SK-N-SH (cell line): ENCODE data around the gene MAP1B. TPM values are rescaled to one million over a fixed set of nuclear protein-coding genes. Genes with fewer than 3 reads are reported as not detected.

ENCODE experiments used
- CTCF ChIA-PET: fragments of 300-600, 350-600 bp; formaldehyde crosslinking; extraction: SDS; loops from one replicate; lab custom pipeline; 2021; lab: Yijun Ruan, JAX
- POLR2A ChIA-PET: fragments of 350-600 bp; sonication (Branson Sonifier 250); formaldehyde crosslinking; extraction: SDS; loops from one replicate; lab custom pipeline; 2020; ENCODE audit warnings: antibody characterized with exemption, inconsistent platforms; lab: Yijun Ruan, JAX
- DNase-seq: peaks from one replicate; pipeline ENCODE4 v3.0.0; 2012
- H2AFZ ChIP-seq: fragments of 200-600 bp; sonication (generic); 2 replicates; pipeline ENCODE4 v1.8.1; 2016; ENCODE audit warnings: antibody characterized with exemption, mild to moderate bottlenecking, low read depth
- H3F3A ChIP-seq: fragments of 200-600 bp; sonication (generic); replicated peaks from 2 replicates; pipeline ENCODE3; 2016; ENCODE audit warnings: antibody characterized with exemption, mild to moderate bottlenecking; ENCODE audit not compliant: insufficient read depth
- H3K27ac ChIP-seq, 2 experiments: fragments of 200-500 bp in 1 of 2; fragments of 200-600 bp in 1 of 2; sonication (Bioruptor generic) in 1 of 2; sonication (generic), shearing (Covaris generic) in 1 of 2; 2 replicates each; pipeline versions ENCODE4 v1.5.1 to v1.6.1; 2014 to 2016; ENCODE audit warnings: low read depth in 2 of 2, inconsistent platforms in 1 of 2, low read length in 1 of 2, mild to moderate bottlenecking in 1 of 2, mixed read lengths in 1 of 2
- H3K27me3 ChIP-seq: fragments of 200-600 bp; sonication (generic), shearing (Covaris generic); 2 replicates; pipeline ENCODE4 v1.6.1; 2016; ENCODE audit warnings: mixed run types; ENCODE audit not compliant: insufficient read depth
- H3K36me3 ChIP-seq, 2 experiments: fragments of 200-500 bp in 1 of 2; fragments of 200-600 bp in 1 of 2; sonication (Bioruptor generic) in 1 of 2; sonication (generic) in 1 of 2; replicated peaks in 1 of 2; 2 replicates each; pipeline versions ENCODE3 to v1.5.1; 2014 to 2016; ENCODE audit warnings: low read length in 1 of 2, mild to moderate bottlenecking in 1 of 2; ENCODE audit not compliant: insufficient read depth in 2 of 2, control insufficient read depth in 1 of 2
- H3K4me1 ChIP-seq, 2 experiments: fragments of 200-500 bp in 1 of 2; fragments of 200-600 bp in 1 of 2; sonication (Bioruptor generic) in 1 of 2; sonication (generic), shearing (Covaris generic) in 1 of 2; 2 replicates each; pipeline versions ENCODE4 v1.5.1 to v1.6.1; 2014 to 2016; ENCODE audit warnings: low read depth in 1 of 2, low read length in 1 of 2, mixed run types in 1 of 2; ENCODE audit not compliant: insufficient read depth in 2 of 2, control insufficient read depth in 1 of 2
- H3K4me2 ChIP-seq: fragments of 200-600 bp; sonication (generic), shearing (Covaris generic); 2 replicates; pipeline ENCODE4 v1.6.1; 2017; ENCODE audit warnings: mixed run types
- H3K4me3 ChIP-seq, 2 experiments: fragments of 200-500 bp in 1 of 2; fragments of 200-600 bp in 1 of 2; sonication (Bioruptor generic) in 1 of 2; sonication (generic), shearing (Covaris generic) in 1 of 2; 2 replicates each; pipeline versions ENCODE4 v1.5.1 to v1.8.1; 2014 to 2016; ENCODE audit warnings: low read depth in 2 of 2, inconsistent platforms in 1 of 2, low read length in 1 of 2, mild to moderate bottlenecking in 1 of 2, mixed read lengths in 1 of 2, moderate library complexity in 1 of 2
- H3K79me2 ChIP-seq: fragments of 200-600 bp; sonication (generic); 2 replicates; pipeline ENCODE4 v1.8.1; 2017; ENCODE audit warnings: mild to moderate bottlenecking; ENCODE audit not compliant: insufficient read depth
- H3K9ac ChIP-seq: fragments of 200-600 bp; sonication (generic); 2 replicates; pipeline ENCODE4 v1.6.1; 2017; ENCODE audit warnings: mixed run types
- H3K9me2 ChIP-seq: fragments of 200-600 bp; sonication (generic); 2 replicates; pipeline ENCODE4 v1.6.1; 2017; ENCODE audit warnings: mixed run types
- H3K9me3 ChIP-seq: fragments of 200-600 bp; sonication (generic); 2 replicates; pipeline ENCODE4 v1.6.1; 2017; ENCODE audit warnings: mixed run types, mild to moderate bottlenecking, moderate library complexity
- H4K20me1 ChIP-seq: fragments of 200-600 bp; sonication (generic); 2 replicates; pipeline ENCODE4 v1.6.1; 2017; ENCODE audit warnings: mild to moderate bottlenecking, mixed run types; ENCODE audit not compliant: insufficient read depth
- CTCF ChIP-seq: fragments of 200-600 bp; sonication (generic); IDR thresholded peaks from 2 replicates; pipeline ENCODE4 v1.6.1; 2017; ENCODE audit warnings: antibody characterized with exemption, mild to moderate bottlenecking, moderate library complexity
- ELF1 ChIP-seq: IDR thresholded peaks from 2 replicates; pipeline ENCODE4 v1.4.0; 2012
- EZH2phosphoT487 ChIP-seq: fragments of 200-600 bp; sonication (generic); IDR thresholded peaks from 2 replicates; pipeline ENCODE4 v1.6.1; 2017; ENCODE audit warnings: low read depth, mixed run types, mild to moderate bottlenecking, antibody characterized with exemption, moderate library complexity, borderline replicate concordance
- FOSL2 ChIP-seq: IDR thresholded peaks from 2 replicates; pipeline ENCODE4 v1.4.0; 2012; ENCODE audit warnings: low read depth, mild to moderate bottlenecking, moderate library complexity, borderline replicate concordance
- FOXM1 ChIP-seq: IDR thresholded peaks from 2 replicates; pipeline ENCODE4 v1.4.0; 2012; ENCODE audit warnings: low read depth, mild to moderate bottlenecking
- GABPA ChIP-seq: IDR thresholded peaks from 2 replicates; pipeline ENCODE4 v1.4.0; 2012; ENCODE audit warnings: low read depth, mild to moderate bottlenecking
- GATA2 ChIP-seq: sonication (generic); formaldehyde crosslinking; IDR thresholded peaks from 2 replicates; pipeline ENCODE4 v1.5.0; 2020; ENCODE audit warnings: mild to moderate bottlenecking, missing genetic modification reagents
- IRF3 ChIP-seq: fragments of 150-350 bp; IDR thresholded peaks from 2 replicates; pipeline ENCODE4 v1.6.1; 2016; ENCODE audit warnings: mild to moderate bottlenecking, low read depth, low read length
- JUND ChIP-seq: IDR thresholded peaks from 2 replicates; pipeline ENCODE4 v1.4.0; 2012
- MEF2A ChIP-seq: IDR thresholded peaks from 2 replicates; pipeline ENCODE4 v1.4.0; 2012; ENCODE audit warnings: low read depth, borderline replicate concordance
- MXI1 ChIP-seq: IDR thresholded peaks from 2 replicates; pipeline ENCODE4 v1.6.1; 2012; ENCODE audit warnings: mild to moderate bottlenecking, low read depth, low read length, improper control_type of control experiment
- NFIC ChIP-seq: IDR thresholded peaks from 2 replicates; pipeline ENCODE4 v1.4.0; 2012; ENCODE audit warnings: borderline replicate concordance
- PBX3 ChIP-seq: IDR thresholded peaks from 2 replicates; pipeline ENCODE4; 2012
- POLR2AphosphoS5 ChIP-seq: IDR thresholded peaks from 2 replicates; pipeline ENCODE4 v1.6.1; 2012; ENCODE audit warnings: low read depth, low read length
- REST ChIP-seq: IDR thresholded peaks from 2 replicates; pipeline ENCODE4 v1.6.1; 2012; ENCODE audit warnings: mild to moderate bottlenecking, low read depth, low read length, moderate library complexity
- SMC3 ChIP-seq: IDR thresholded peaks from 2 replicates; pipeline ENCODE4 v1.6.1; 2012; ENCODE audit warnings: low read depth, low read length, improper control_type of control experiment
- TAF1 ChIP-seq: IDR thresholded peaks from 2 replicates; pipeline ENCODE4 v1.6.1; 2012; ENCODE audit warnings: low read depth, mild to moderate bottlenecking, low read length, moderate library complexity, borderline replicate concordance
- TCF12 ChIP-seq: IDR thresholded peaks from 2 replicates; pipeline ENCODE4 v1.4.0; 2012
- USF2 ChIP-seq: fragments of 150-350 bp; IDR thresholded peaks from 2 replicates; pipeline ENCODE4 v1.6.1; 2017; ENCODE audit warnings: antibody characterized with exemption, low read length, low read depth, borderline replicate concordance
- ZBTB33 ChIP-seq: IDR thresholded peaks from 2 replicates; pipeline ENCODE4 v1.4.0; 2012; ENCODE audit warnings: low read depth, borderline replicate concordance
- WGBS: methylation state at CpG from one replicate; pipeline ENCODE4 v1.1.6; 2017; ENCODE audit warnings: low lambda C conversion rate; 5-methylcytosine and 5-hydroxymethylcytosine counted together
- polyA plus RNA-seq, 3 experiments: library from polyadenylated mRNA; depleted of rRNA; stranded (reverse); fragments of >200 nt; gene quantifications; 2 replicates each; pipeline ENCODE4 v1.2.3, GENCODE V29; 2012

The MAP1B gene
- polyA plus RNA-seq, 1 of the 3 experiments (the other 2 are of a cell fraction): 47.5 TPM

GRCh38 chr5:72185496-72186329, 78.4 kb downstream of the MAP1B start:
- H3K9me2 ChIP-seq: no peaks in the 10 kb centered on the region
- DNase-seq: no peak

More at GRCh38 chr5:72185496-72186329, 78.4 kb downstream of the MAP1B start:
- 93% methylated on average over 9 of the region's 10 CpGs for WGBS
- Histone ChIP-seq H2AFZ (no peak overlapping the region), H3K27ac (peak overlapping the region; percentile 18 to 23; a peak in 3 of 4 replicates), H3F3A (peaks cover 42% of the 10 kb centered on the region), H3K27me3 (no peaks in the 10 kb centered on the region), H3K4me1 (peaks cover 5 to 34% of the 10 kb centered on the region in 2 experiments), H3K4me3 (no peak overlapping the region), H3K9me3 (no peaks in the 10 kb centered on the region), H3K4me2 (no peak overlapping the region), H3K79me2 (peaks cover 99% of the 10 kb centered on the region), H3K9ac (no peak overlapping the region), H3K36me3 (peaks cover 83 to 93% of the 10 kb centered on the region in 2 experiments), H4K20me1 (peaks cover 97% of the 10 kb centered on the region)
- POLR2A ChIA-PET: no interaction called here
- CTCF ChIA-PET: interaction anchor here (0.7 to 2.0 kb wide), 4 partner anchors 12 to 403 kb away, joined by 3 to 10 read pairs (median 3); no protein-coding TSS in a partner anchor
- TF ChIP-seq POLR2AphosphoS5: no peak
- no peak for TF ChIP-seq ELF1
- no peak for TF ChIP-seq TAF1
- TF ChIP-seq CTCF: no peak
- TF ChIP-seq PBX3: no peak
- TF ChIP-seq JUND: no peak
- no peak for TF ChIP-seq GABPA
- TF ChIP-seq SMC3: no peak
- no peak for TF ChIP-seq MXI1
- no peak for TF ChIP-seq GATA2 (CRISPR knock-in tag)
- no peak for TF ChIP-seq NFIC
- TF ChIP-seq FOXM1: no peak
- TF ChIP-seq REST: no peak
- TF ChIP-seq FOSL2: no peak
- TF ChIP-seq EZH2phosphoT487: no peak
- no peak for TF ChIP-seq ZBTB33
- TF ChIP-seq USF2: no peak
- no peak for TF ChIP-seq IRF3
- TF ChIP-seq MEF2A: no peak
- TF ChIP-seq TCF12: no peak
